ENCODE data around the gene NTRK1.
A peak's percentile ranks its signal among the peaks of the same experiment; 100 is the strongest.

NTRK1 gene

DNA sequence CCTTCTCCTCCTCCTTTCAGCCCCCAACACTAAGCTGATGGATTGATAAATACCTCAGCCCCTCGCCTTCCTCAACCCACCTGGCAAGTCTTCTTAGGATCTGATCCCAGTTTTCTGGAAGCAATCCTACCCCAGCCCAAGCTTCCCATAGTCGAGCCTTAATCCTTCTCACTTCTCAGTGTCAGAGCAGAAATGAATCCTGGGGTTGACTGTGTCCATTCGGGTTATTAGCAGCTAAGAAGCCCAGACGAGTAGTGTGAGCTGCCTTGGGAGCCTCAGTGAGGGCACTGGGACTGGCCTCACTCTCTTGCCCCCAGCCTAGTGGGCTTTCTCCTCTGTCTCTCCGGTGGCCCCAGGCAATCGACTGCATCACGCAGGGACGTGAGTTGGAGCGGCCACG lies 20.4 kb downstream of the NTRK1 start:
- no peak for DNase-seq (ENCODE audit: low spot score)

DNA sequence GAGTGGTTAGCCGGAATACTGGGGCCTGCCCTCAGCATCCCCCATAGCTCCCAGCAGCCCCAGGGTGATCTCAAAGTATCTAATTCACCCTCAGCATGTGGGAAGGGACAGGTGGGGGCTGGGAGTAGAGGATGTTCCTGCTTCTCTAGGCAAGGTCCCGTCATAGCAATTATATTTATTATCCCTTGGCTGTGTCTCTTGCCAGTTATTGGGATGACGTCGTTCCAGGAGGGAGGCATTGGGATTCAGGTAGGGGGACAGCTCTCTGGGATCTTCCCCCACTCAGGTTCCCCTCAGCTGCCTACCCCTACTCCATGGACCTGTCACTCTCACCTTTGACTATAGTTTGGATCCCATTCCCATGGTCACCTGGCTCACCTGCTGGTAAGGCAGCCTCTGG lies 21.0 kb downstream of the NTRK1 start:
- DNase-seq (ENCODE audit: low spot score) = no peak

DNA sequence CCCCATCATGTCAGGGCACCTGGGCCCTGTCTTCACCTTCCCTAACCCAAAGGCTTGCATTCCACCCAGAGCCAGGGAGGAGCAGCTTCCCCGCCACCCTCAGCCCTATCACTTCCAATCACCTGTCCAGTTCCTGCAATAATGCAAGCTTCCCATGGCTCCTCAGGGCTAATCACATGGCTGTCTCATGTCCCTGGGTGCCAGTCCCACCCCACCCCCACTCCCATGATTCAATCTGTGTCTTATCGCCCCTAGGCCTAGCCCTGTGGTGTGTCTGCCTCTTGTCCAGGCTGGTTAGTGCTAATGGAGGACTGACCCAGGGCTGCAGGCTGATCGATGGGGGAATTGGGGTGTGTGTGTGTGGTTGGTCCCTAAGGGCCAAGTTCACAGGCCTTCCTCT lies 21.9 kb downstream of the NTRK1 start:
- DNase-seq (ENCODE audit: low spot score) = no peak

DNA sequence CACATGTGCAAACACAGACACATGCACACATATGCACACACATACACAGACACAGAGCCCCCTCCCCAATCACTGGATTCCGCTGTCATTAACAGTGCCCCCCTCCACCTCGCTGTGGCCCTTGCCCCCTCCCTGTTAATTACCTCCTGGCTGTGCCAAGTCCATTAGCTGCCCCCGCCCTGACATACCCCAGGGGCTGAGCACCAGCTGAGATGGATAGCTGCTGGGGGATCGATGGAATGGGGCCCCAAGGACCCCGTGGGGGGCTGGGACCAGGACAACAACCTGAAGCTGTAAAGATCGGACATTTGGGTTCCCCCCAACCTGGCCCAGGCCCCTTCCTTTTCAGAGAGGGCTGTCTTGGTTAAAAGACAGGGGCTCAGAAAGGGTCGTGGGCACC lies 23.3 kb downstream of the NTRK1 start:
- DNase-seq (ENCODE audit: low spot score) = no peak

DNA sequence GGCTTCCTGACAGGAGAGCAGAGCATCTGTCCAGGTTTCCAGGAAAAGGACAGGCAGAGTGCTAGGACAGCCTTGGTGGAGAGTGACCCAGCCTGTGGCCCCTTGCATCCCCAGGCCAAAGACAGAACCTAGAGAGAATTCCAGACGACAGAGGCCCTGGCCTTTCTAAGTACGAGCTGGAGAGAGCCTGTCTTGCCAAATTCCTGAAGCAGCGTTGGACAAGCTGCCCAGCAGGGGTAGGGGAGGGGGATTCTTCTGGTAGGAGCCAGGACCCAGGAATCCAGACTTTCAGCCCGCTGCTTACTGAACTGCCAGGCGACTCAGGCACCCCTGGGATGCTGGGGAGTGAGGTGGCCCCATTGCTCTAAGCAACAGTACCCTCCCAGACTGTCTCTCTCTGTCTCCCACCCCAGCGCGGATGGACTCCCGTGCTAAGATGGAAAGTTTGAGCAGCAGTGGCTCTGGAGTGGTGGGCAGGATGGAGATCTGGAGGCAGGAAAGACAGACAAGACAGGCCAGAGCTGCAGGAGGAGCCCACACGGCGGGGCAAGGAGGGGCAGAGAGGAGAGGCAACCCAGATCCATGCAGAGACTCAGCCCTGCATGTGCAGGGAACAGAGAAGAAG lies 24.0 kb downstream of the NTRK1 start:
- no peak for DNase-seq (ENCODE audit: low spot score)

DNA sequence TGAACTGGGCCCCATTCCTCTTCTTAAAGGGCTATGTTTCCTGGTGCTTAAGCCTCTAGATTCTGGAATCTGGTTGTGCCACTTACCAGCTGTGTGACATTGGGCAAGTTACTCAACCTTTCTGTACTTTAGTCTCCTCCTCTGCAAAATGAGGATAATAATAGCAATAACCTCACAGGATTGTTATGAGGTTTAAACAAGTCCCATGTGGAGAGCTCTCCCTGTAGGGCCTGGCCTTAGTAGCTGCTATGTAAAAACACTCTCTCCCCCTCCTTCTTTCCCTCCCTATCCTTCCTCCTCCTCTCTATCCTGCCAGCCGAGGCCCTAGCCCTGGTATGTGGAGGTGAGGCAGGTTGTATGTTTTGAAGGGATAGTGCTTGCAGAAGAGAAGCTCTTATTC lies 24.6 kb downstream of the NTRK1 start:
- DNase-seq (ENCODE audit: low spot score) = no peak

DNA sequence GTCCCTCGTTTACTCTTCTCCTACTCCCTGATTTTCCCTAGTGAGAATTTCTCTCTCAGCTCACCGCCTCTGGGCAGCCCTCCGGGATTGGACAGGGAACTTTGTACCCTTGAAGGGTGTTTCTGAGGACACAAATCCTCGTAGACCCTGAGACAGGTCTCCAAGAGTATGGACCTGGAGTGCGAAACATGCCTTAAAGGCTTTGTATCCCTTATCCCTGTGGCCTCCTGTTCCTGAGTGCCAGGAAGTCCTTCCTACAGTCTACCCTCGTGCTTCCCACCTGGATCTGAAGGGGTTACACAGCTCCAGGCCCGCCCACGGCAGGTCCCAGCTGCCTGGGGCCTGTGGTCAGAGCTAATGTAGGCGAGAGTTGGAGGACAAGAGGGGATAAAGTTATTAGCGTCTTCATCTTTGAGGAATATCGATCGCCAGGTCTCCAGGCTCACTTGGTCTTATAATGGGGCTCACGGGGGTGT lies 25.3 kb downstream of the NTRK1 start:
- DNase-seq (ENCODE audit: low spot score) = no peak

DNA sequence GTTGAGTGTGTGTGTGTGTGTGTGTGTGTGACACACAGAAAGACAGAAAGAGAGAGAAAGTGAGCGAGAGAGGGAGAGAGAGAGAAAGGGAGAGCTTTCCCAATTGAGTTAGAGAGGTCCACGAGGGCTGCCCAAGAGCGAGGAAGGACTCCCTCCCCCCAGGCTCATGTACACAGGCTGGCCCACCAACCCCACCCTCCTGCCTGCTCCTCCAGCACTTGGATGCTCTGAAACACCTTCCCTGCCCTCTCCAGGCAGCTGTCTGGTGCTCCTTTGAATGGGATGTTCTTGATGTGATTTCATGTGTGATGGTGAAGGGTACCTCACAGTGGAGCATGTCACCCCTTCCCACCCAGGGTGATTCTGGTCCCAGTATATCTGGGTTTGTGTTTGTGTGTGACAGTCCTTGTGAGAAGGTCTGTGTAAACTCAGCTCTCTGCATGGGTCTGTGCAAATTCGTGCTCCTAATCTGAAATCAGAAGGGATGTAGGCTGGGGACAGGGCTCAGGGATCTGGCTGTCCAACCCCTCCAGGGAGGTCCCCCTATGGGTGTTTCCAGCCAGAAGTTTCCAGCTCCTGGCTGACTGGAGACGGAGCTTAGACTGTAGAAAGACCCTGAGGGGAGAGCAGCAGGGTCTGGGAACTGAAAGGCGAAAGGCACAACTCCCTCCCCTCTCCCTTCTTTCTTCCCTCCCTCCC lies 26.1 kb downstream of the NTRK1 start:
- no peak for DNase-seq (ENCODE audit: low spot score)

DNA sequence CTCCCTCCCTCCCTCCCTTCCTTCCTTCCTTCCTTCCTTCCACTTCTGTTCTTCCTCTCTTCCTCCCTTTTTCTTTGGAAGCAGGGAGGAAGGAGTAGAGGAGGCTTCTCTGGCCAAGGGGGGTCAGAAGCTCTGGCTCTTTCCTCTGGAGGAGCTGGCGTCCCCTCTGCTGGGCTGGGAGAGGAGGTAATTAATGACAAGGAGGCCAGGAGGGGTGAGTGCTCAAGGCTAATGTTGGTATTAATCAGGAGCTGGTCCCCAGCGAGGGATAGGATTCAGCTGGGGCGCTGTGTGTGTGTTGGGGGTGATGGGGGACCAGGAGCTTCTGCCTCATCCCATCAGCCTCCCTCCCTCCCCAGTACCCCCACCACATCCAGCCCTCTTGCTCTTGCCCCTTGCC lies 26.7 kb downstream of the NTRK1 start:
- no peak for DNase-seq (ENCODE audit: low spot score)

DNA sequence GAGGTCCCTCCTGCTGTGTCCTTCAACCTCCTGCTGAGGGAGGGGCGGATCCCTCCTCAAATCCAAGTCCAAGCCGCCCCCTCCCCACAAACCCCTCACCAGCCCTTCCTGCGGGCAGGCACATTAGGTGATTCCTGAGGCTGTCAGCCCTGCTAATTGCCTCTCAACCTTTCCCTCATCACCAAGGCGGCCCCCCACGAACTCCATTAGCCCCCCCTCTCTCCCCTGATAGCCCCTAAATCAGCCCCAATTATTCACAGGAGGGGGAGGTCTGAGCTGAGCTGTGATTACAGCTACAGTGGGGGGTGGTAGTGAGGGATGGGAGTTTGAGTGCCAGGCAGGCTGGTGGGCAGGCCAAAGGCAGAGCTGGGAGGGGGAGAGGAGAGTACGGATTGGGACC lies 27.1 kb downstream of the NTRK1 start:
- DNase-seq (ENCODE audit: low spot score) = no peak

DNA sequence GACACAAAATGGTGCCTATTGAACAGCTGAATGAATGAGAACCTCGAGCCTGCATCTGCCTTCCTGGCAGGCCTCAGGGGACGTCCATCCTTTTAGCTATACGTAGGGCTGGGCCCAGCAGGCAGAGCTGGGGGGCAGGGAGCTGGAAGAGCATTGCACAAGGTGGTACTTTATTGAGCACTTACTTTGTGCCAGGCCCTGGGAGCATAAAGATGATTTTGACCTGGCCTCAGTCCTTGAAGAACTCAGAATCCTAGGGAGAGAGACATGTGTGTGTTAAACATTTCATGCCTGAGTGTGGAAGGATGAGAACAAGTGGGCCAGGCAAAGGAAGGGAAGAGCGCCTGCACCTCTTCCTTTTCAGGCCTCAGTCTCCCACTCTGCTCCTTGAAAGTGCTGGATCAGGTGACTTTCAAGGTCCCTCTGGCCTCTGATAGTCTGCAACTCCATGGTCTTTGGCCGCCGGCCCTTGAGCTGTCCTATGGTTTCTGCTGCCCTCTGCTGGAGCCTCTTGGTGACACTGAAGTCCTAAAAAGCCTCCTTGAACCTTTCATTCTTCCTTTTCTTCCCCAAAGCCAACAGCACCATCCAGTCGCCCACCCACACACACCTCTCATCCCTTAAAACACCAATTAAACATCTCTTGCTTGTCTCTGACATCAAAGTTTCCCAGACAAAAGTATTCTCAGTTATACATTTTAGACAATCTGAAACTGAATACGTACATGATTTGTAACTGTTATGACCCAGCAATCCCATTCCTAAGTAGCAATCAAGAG lies 29.3 kb downstream of the NTRK1 start:
- peak; percentile 74 for DNase-seq (ENCODE audit: low spot score)

DNA sequence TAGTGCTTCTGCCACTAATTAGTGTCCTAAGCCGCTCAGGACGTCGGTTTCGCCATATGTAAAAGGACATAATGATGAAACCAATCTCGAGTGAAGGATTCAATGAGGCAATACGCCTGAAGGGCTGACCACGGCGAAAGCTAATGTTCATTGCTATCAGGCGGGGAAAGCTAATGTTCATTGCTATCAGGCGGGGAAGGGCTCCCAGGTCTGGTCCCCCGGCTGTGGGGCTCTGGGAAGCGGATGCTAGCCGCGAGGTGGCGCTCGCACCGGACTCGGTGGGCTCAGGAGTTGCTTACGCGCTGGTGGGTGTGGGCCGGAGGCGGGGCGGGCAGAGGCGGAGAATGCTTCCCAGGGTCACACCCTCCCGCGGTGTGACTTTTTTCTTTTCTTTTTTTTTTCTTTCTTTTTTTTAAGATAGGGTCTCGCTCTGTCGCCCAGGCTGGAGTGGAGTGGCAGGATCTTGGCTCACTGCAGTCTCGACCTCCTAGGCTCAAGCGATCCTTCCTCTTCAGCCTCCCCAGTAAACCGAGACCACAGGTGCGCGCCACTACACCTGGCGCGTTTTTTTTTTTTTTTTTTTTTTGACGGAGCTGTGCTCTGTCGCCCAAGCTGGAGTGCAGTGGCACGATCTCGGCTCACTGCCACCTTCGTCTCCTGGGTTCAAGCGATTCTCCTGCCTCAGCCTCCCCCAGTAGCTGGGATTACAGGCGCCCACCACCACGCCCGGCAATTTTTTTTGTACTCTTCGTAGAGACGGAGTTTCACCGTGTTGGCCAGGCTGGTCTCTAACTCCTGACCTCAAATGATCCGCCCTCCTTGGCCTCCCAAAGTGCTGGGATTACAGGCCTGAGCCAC lies 31.8 kb downstream of the NTRK1 start:
- peak; percentile 85 for DNase-seq (ENCODE audit: low spot score)

DNA sequence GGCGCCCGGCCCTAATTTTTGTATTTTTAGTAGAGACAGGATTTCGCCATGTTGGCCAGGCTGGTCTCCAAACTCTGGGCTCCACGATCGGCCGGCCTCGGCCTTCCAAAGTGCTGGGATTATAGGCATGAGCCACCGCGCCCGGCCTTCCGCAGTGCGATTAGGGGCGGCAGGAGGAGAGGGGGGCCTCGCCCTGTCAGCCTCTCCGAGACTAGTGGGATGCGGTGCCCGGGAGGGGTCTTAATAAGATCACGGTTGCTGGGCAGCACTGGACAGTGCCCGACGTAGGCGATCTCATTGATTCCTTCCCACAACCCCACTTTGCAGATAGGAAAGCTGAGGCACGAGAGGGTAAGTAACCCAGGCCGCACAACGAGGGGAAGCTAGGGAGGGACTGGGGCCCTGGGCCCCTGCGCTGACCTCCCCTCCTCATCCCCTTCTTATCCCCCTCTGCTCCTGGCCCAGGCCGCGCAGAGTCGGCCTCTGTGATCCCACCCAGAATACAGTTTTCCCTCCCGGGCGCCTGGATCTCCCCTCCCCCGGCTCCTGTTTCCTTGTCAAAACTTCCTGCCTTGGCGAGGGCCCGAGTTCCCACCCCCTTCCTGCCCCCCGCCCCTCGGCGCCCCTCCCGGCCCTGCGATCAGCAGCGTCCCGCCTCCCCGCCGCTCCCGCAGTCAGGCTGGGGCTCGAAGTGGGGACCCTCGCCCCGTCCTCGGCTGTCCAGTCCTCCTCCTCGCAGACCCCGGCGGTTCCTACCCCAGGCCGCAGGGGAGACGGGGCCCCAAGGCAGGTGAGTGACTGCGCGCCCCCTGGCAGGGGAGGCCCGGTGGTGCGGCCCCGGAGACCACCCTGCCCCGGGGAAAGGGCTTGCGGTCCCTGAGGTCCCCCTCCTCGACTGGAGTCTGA lies 32.6 kb downstream of the NTRK1 start, which contains the start of gene PEAR1:
TSS of gene PEAR1 (plus strand) at position 671 of the 906 bp plus-strand sequence. CDS start 10,209 bp downstream, outside the sequence.
- no peak for DNase-seq (ENCODE audit: low spot score)

DNA sequence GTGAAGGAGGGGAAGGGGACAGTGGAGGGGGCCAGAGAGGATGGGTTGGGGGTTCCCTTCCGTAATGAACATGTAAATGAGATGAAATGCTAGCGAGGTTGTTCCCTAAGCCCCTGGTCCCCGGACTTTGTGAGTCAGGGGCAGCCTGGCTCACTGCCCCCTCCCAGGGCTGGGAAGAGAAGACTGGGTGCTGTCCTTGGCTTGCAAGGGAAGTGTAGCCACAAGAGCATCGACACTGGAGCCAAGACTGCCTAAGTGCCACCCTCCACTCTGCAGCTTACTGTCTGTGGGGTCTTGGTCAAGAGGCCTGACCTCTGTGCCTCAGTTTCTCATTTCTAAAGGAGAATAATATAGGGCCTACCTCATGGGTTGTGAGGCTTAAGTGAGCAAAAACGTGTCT lies 33.3 kb downstream of the NTRK1 start:
- DNase-seq (ENCODE audit: low spot score) = no peak

DNA sequence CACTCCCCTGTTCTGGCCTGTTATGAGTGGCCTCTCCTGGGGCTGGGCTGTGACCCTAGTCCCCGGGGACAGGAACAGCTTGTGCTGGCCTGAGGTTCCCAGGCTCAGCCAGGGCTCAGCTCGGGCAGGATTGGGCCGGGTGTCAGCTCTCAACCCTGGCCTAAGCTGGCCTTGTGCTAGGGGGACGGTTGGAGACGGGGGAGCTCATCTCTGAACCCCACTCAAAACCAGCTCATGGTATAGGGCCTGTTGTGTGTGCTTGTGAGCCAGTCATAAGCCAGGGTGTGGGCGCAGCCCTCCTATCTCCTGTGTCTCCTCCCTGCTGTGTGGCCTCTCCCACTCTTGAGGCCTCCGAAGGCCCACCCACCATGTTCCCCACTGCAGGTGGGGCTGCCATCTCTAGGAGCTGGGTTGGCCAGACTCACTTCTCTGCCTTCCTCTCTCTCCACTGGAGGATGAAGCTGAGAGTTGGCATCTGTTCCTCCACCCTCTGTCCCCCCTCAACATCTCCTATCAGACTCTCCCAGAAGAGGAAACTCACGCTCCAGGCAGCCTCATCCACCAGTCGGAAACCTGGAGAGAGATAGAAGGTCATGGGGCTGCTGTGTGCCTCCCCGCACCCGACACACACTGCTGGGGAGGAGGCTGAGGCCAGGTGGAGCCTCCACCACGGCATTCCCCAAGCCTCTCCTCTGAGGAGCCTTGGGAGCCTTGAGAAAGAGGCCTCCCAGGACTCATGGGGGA lies 34.2 kb downstream of the NTRK1 start:
- no peak for DNase-seq (ENCODE audit: low spot score)

DNA sequence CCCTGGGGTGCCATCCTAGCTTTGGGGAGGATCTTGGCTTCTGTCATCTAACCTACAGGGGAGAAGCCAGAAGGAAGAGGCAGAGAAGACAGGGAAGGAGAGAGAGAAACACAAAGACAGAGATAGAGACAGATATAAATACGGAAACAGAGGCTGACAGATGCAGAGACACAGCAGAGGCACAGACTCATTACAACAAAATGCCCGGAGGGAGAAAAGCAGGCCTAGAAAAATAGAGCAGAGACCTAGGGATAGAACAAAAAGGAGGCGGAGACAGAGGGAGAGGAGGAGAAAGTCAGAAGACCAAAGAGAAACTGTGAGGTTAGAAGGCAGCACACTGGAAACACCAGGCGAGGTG lies 34.8 kb downstream of the NTRK1 start:
- no peak for DNase-seq (ENCODE audit: low spot score)

DNA sequence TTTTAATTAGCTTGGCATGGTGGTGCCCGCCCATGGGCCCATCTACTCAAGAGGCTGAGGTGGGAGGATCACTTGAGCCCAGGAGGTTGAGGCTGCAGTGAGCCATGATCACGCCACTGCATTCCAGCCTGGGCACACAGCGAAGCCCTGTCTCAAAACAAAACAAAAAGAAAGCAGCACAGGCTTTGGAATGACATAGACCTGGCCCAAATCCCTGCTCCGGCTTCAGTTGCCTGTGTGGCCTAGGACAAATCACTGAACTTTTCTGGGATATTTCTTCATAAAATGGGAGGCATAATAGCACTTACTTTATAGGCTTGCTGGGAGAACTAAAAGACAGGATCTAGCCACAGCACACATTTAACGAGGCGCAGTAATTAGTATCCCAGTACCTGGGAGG lies 35.3 kb downstream of the NTRK1 start:
- no peak for DNase-seq (ENCODE audit: low spot score)

DNA sequence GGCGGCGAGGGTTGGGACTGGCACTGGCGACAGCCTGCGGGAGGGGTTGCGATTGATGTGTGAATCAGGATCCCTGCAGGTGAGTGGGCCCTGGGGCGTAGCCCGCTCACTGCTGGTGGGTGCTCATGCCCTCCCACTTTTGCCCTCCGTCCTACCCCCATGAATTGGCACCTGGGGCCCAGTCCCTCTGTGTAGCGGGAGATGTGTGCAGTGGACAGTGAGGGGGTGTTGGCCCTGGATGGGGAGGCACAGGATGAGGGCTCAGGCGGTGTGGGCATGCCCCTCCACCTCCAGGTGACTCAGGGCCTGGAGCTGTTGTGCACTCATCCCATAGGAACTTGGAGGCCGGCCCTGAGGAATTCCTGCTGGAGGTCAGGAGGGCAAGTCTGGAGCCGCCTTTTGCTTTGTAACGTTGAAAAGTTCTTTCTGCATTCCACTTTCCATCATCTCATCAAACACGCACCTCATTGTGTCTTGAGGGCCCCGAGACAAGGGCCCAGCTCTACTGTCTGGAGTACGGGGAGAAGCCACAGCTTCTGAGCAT lies 35.9 kb downstream of the NTRK1 start:
- peak; percentile 96 for DNase-seq (ENCODE audit: low spot score)

DNA sequence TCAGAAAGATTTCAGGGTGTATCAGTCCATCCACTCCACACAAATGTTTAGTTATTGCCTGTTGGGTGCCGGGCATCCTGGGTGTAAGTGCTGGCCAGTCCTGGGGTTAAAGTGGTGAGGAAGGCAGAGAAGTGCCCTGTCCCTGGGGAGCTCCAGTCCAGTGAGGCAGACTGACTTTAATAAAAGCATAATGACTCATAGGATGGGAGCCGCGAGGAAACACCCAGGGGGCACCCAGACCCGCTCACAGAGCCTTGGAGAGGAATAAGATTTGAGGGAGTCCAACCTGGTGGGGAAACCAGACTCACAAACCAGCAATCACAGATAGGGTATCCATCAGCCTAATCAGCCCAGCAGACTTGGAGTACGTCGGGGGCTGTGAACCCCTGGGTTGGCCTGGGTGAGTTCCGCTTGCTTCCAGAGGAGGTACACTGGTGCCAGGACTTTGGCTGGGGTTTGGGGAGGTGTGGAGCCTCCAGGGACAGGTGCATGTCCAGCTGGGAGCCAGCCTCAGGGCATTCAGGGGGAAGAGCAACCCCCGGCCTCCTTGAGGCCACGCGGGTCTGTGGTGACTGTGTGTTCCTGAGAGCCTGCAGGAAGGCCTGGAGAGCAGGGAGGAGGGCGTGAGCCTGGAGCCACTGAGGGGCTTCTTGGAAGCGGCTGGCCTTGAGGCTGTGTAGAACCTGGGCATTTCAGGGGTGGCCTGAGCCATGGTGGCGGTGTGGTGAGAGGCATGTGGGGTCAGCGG lies 36.6 kb downstream of the NTRK1 start:
- peak; percentile 78 for DNase-seq (ENCODE audit: low spot score)

Measured in kidney tubule cell (primary cell).